Stimulated activated CD8-positive, alpha-beta memory T cell treated with anti-CD3 and anti-CD28 coated beads, Interleukin-4, amount 100 ng/mL, for 24 hours (primary cell): ENCODE measurements around the gene BRIP1.
"Not testable (repeated sequence)": the region's sequence is repeated elsewhere in the genome, so short reads cannot be mapped to it uniquely, and the experiment has no call there.

Experiments
- DNase-seq: peaks from one replicate; pipeline ENCODE4 v3.0.0-alpha.2; 2020; ENCODE audit warnings: low read depth

The BRIP1 gene

DNA sequence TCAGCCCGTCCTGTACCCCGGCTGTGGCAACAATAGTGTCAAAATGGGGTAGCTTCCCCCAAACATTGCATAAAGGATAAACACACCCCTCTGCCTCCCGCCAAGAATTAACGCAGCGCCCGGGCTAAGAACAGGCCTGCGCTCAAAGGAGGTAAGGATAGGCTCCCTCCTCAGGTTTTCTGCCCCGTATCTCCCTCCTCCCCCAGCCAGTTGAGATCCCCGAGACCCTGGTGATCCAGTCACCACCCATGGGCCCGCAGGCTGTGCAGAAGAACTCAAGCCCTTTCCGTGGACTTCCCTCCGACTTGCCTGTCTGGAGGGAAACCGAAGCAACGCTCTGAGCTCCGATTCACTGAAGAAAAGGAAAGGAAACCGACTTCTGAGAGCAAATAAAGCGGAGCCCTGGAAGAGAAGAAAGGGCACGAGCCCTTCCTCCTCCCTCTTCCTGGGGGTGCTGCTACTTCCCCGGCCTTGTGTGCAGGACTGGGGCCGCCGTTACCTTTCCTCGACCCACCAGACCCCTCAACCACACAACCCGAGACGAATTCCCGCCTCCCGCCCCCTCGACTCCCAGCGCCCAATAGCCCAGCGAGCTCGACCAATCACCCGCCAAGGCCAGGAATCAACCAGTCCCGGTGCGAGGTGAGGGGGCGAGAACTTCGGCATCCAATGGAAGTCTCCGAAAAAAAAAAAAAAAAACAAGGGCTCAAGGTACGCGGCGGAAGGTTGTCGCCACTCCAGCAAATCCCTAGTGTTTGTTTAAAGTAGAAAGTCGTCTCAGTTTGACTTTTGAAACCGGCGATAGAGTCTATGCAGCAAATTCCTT is at the start of gene BRIP1:
Gene BRIP1 (minus strand): TSS at position 554 of the 826 bp plus-strand sequence. CDS start 1,989 bp downstream, outside the sequence.
- peak; percentile 79 for DNase-seq

DNA sequence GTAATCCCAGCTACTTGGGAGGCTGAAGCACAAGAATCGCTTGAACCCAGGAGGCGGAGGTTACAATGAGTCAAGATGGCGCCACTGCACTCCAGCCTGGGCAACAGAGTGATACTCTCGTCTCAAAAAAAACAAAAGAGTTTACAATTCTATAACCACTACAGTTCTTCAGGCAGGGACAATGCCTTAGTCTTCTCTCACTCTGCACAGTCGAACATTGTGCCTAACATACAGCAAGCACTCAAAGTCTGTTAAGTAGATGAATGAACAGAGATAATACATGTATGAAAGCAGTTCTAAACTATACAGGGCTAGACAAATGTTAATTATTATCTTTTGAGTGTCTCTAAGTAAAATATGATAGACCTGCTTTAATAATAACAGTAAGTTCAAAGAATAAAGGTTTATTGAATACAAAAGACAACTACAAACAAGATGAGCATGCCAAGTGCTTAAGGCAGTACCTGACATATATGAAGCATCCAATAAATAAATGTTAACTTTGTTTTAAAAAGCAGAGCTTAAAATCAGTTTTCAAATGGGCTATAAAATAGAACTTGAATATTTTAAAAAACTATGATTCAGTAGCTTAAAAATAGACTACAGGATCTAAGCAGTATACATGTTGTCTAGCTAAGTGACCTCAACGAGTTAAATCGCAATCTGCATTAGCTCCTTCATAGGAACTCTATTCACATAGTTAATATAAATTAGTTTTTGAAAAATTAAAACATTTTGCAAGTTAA is 45.1 kb upstream of the BRIP1 start:
- no peak for DNase-seq

DNA sequence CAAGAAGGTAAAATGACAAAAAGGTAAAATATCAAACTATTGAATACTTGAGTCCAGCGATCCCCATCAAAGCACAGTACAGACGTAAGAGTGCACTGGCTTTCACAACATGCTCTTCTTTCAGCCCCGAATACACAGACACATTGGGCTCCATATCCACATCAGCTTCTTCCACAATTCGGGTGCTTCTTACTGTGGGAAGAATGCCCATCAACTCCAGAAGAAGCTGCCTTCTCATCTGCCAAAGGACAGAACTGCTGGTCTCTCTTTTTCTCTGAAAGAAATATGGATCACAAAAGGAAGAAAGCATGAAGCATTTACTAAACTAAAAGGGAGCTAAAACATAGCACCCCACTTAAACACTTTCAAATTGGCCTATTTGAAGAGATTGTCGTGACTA is 44.0 kb upstream of the BRIP1 start:
- no peak for DNase-seq

DNA sequence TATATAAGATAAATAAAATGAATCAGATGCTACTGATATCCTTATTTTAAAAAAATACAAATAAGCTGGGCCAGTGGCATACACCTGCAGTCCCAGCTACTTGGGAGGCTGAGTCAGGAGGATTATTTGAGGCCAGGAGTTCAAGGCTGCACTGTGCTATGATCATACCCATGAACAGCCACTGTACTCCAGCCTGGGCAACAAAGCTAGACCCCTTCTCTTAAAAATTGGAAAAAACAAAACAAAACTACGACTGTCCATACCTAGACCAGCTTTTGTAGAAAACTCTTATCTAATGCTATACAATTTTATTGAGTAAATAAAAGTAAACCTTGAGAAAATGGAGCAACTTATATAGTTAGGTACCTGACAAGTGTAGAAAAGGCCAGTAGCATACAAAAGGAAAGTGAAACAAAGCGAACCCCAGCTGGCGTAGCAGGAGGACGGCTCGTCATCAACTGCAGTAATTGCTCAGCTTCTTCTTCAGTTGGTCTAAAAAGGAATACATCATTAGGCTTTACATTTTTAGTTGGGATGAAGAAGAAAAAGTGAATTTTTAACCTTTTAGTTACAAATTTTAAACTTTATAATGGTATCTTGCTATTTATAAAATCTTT is 40.9 kb upstream of the BRIP1 start:
- no peak for DNase-seq

DNA sequence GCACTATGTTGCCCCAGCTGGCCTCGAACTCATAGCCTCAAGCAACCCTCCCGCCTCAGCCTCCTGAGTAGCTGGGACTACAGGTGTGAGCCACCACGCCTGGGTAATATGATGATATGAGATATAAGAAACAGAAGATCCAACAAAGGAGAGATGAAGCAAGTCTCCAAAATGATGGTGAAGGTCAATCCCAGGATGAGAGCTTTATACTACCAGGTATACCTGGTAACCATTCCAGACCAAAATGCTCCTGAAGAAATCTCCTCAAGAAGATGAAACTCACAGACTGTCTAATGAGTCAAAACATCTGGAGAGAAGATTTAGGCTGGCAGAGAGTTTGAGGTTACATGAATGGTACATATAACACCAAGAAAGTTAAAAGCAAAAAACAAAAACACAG is 39.9 kb upstream of the BRIP1 start:
- DNase-seq = no peak

DNA sequence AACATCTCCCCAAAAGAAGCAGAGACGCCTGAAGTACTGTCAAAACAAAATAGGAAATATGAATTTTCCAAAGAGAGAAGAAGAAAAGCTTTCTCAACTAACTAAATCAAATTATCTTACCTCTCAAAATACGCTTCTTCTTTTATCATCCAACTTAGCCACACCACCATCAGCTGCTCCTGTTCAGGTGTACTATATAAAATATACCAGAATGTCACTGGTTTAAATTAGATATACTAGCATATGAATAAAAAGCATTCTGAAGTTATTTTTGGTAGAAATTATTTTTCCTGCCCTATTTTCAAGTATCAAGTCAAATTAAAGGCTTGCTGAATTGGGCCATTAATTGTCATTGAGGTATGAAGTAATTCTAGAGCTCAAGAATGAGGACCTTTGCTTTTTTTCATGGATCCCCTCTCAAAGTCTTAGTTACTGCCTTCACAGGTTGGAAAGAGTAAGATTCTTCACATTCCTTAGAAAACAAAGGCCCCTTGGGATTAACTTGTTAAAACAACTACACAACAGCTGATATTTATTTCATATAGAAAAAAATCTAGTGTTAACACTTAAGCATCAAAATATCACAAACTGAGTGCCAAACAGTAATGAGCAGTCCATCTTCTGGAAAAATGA is 34.3 kb upstream of the BRIP1 start:
- no peak for DNase-seq

DNA sequence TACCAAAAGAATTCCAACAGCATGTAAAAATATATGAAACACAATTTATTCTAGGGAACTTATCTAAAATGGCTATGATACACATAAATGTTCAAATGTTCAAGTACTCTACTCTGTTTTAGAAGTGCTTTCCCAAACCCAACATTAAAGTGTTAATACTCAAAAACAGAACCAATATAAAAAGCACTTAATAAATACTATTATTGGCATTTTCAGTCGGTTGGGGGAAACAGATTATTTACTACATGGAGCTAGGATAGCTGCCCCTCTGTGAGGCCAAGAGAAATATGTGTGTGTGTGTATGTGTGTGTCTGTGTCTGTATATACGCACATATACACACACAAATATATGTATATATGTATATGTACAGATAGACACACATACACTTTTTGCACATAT is 32.1 kb upstream of the BRIP1 start:
- DNase-seq = no peak

DNA sequence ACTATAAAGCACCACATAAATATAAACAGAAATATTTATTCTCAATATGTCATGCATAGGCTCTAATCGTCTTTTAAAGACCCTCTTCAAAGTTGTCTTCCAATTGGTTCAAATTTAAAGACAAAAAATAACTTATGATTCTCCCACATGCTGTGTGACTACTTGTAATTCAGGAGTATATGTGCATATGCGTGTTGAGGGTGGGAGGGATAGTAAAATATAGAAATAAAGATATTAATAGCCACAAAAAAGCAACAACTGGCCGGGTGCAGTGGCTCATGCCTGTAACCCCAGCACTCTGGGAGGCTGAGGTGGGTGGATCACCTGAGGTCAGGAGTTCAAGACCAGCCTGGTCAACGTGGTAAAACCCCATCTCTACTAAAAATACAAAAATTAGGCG is 31.0 kb upstream of the BRIP1 start:
- not testable (repeated sequence) for DNase-seq

DNA sequence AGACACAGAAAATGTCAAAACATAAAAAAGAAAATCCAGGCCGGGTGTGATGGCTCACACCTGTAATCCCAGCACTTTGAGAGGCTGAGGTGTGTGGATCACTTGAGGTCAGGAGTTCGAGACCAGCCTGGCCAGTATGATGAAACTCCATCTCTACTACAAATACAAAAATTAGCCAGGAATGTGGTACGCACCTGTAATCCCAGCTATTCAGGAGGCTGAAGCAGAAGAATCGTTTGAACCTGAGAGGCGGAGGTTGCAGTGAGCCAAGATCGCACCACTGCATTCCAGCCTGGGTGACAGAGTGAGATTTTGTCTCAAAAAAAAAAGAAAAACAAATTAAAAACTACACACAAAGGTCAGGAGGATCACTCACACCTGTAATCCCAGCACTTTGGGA is 24.4 kb upstream of the BRIP1 start:
- DNase-seq = not testable (repeated sequence)

DNA sequence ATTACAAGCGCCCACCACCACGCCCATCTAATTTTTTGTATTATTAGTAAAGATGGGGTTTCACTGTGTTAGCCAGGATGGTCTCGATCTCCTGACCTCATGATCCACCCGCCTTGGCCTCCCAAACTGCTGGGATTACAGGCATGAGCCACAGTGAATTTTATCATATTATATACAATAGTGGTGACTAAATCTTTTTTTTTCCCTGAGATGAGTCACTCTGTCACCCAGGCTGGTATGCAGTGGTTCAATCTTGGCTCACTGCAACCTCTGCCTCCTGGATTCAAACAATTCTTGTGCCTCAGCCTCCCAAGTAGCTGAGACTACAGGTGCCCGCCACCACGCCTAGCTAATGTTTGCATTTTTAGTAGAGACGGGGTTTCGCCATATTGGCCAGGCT is 22.5 kb upstream of the BRIP1 start:
- not testable (repeated sequence) for DNase-seq

DNA sequence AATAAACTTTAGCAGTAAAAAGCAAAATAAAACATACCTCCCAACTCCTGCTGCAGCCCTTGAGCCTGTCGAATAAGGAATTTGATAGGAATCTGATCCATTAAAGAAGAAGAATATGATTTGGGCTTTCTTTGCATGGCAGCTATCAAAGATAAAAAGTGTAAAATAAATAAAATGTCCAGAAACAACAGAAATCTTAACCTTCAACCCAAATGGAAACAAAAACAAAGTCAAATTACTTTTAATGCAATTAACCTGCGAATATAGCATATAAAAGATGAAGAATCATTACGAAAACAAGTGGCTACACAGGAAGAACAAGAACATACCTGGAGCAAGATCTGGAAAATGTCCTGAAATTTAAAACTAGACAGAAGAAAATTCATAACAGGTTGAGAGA is 21.5 kb upstream of the BRIP1 start:
- DNase-seq = no peak

DNA sequence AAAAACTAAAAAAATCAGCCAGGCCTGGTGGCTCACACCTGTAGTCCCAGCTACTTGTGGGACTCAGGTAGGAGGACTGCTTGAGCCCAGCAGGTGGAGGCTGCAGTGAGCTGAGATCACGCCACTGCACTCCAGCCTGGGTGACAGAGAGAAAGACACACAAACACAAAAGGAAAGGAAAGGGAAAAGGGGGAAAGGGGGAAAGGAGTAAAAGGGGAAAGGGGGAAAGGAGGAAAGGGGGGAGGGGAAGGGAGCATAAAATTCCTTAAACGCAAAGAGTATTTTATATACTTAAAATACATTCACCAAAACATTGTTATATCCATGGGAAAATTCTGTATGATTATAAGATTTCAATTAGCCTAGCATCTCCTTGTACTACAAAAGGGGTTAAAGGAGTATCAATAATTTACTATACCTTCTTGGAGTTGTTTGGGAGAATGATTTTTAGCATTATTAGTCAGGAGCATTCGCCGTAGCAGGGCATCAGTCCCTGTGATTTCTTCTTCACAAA is 17.3 kb upstream of the BRIP1 start:
- DNase-seq = no peak

DNA sequence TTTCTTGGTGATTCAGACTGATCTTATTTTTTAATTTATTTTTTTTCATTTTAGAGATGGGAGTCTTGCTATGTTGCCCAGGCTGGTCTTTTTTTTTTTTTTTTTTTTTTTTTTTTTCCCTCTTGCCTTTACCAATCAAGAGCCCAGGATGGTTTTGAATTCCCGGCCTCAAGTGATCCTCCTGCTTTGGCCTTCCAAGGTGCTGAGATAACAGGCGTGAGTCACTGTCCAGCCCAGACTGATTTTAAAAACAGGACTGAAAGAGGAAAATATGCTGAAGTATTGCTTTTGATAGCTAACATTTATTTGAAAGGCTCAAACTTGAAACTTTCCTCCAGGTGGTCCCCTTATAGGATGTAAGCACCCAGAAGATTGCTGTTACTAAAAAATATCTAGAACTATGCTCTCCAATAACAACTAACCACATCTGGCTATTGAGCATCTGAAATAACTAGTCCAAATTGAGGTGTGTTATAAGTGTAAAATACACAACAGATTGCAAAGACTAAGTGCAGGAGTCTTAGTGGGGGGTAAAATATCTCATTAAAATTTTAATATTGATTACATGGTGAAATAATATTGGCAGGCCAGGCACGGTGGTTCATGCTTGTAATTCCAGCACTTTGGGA is 15.8 kb upstream of the BRIP1 start:
- no peak for DNase-seq

DNA sequence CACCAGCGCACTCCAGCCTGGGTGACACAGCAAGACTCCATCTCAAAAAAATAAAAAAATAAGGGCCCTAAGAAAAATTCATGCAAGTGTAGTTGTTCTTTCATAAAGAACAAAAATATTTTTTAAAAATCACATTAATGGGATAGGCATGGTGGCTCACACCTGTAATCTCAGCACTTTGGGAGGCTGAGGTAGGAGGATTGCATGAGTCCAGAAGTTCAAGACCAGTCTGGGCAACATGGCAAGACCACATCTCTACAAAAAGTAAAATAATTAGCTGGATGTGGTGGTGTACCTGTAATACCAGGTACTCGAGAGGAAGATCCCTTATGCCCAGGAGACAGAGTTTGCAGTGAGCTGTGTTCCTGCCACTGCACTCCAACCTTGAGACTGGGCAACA is 15.2 kb upstream of the BRIP1 start:
- DNase-seq = no peak

DNA sequence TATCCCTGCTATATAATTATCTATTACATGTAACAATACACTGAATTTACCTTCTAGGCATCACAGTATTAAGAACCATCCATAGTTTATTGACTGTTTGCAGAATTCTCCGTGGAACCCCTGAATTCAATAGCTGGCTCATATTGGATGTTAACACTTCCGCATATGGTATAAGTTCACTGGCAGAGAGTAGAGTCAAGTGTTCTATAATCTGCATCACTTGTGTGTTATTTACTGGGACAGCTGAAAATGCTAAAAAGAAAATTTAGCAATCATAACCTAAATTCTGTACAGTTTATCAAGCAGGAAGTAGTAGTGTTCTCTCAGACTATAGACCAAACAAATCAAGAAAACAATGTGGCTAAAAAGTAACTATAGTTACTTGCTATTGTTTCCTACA is 14.5 kb upstream of the BRIP1 start:
- DNase-seq = no peak

DNA sequence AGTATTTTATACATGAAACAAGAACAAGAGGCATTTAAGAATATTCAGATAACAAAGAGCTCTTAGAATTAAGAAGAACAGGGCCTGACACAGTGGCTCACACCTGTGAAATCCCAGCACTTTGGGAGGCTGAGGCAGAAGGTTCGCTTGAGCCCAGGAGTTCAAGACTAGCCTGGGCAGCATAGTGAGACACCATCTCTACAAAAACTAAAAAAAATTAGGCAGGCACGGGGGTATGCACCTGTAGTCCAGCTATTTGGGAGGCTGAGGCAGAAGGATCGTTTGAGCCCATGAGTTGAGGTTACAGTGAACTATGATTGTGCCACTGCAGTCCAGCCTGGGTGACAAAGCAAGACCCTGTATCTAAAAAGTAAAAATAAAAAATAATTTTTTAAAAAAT is 12.5 kb upstream of the BRIP1 start:
- DNase-seq = no peak

DNA sequence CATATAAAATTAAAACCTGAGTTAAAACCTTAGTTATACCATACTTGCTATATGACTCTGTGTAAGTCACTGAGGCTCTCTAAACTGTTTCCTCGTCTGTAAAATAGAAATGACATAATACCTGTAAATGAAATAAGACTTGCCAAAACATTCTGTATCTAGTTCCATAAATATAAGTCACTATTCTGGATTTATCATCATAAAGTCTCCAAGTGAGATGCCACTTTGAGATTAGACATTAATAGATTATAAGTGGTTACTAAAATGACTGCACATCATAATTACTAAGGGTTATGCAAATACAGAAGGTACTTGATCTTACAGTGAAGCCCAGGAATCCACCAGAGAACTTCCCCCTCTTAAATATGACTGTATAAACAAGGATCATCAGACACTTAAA is 12.0 kb upstream of the BRIP1 start:
- DNase-seq = no peak

DNA sequence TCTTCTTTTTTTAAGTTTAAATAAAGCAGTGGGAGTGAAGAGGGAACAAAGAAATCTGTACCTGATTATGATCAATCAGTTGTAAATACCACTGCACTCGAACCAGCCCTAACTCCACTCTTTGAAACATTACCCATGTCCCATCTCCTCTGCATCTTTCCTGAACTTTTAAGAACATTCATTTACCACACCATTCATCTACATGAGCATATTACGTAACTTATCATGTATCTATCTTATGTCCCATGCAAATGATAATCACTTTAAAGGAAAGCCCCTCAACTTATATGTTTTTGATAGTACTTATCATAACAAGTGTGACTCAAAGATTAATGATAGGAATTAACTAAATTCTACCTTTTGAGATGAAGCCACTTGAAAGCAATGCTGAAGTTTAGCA is 10.7 kb upstream of the BRIP1 start:
- no peak for DNase-seq

DNA sequence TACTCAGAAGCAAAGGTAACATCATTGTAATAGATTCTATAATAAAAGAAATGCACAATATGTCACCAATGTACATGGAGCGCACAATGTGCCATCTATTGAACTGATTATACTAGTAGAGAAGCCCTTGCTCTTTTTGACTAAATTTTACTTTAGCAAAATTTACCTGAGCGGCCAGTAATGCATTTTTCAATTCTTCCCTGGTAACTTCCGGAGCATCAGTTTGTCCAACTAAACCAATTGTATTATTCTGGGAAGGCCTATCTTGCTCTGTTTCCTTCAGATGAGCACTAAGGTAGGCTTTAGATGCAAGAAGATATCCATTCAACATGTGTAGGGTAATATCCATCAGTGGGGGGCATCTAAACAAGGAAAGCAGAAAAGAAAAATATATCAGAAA is 8.8 kb upstream of the BRIP1 start:
- DNase-seq = no peak

DNA sequence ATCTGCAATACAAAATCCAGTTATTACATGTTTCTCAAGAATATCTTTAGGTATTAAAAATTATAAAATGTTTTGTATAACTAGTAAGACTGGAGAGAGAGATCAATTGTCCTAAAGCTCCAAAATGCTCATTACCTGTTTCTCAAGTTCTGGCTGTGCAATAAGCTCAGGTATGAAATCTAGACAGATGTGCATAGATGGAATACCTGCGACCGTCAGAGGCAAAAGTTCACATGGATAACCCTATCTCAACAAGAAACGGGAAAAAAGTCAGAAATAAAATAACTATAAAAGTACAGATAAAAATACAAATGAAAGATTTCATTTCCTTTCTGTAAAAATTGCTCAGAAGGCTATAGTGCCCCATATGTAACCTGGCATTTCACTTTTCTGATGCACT is 5.8 kb upstream of the BRIP1 start:
- no peak for DNase-seq

DNA sequence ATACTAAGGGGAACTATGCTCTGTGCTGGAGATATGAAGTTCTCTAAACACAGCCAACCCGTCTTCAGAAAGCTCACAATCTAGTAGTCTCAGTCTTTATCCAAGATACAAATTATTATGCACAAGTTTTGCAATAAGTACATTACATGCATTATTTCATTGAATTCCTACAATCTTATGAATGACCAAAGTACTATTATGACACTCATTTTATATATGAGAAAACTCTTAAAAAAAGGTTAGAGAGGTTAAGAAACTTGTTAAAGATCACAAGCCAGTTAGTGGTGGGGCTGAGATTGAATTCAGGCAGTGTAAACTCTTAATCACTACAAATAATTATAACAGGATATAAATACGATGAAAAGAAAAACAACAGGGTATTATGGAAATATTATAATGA is 4.7 kb upstream of the BRIP1 start:
- DNase-seq = no peak

DNA sequence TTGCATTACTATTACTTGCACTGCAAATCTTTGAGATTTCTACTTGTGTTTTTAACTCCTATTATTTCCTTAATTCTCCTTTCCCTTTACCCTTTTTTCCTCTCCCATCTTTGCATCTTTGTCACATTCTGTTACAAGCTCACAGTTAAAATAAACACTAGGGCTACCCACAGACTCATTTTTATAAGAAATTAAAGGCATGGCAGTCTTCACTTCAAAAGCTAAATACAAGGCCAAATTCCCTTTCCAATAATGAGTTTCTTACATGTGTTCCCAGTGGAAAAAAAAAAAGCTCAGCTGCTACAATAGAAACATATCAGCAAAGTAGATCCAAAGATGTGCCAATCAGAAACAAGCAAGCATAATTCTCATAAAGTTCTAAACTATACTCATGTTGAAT is 3.7 kb upstream of the BRIP1 start:
- no peak for DNase-seq
